RCC 7860 (cell line): ENCODE measurements around the gene KLF18.
A peak's percentile ranks its signal among the peaks of the same experiment; 100 is the strongest.
"Not testable (repeated sequence)": the region's sequence is repeated elsewhere in the genome, so short reads cannot be mapped to it uniquely, and the experiment has no call there.

Source experiments
- DNase-seq: peaks from one replicate; pipeline ENCODE4 v3.0.0-alpha.2; 2015; ENCODE audit warnings: low spot score
- FAIRE-seq: peaks from 2 replicates; lab custom pipeline; 2012; peaks lifted over from hg19 to GRCh38; lab: Jason Lieb, UNC

The KLF18 gene

GRCh38 chr1:44129616-44130500 lies 11.6 kb downstream of the KLF18 start:
- DNase-seq = no peak
- no peak for FAIRE-seq

- FAIRE-seq (no peak), DNase-seq (no peak)
These were observed 21.0 kb downstream of the KLF18 start for GRCh38 chr1:44120398-44120949.

DNA sequence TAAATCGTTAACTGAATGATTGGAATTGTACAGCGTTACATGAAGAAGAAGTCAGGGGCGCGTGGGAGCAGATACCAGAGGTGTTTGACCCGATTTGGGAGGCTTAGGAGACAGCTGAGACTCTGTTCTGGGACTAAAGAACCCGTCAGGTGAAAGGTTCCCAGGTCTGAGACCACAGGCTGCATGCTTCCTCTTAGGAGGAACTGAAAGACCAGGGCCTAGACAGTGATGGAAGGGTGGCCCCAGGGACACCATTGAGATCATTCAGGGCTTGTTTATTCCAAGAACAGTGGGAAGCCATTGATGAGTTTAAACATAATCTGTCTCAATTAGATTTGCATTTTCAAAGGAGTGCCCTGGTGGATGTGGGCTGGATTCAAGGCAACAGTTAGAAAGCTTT lies 21.9 kb downstream of the KLF18 start:
- DNase-seq = no peak
- no peak for FAIRE-seq

DNA sequence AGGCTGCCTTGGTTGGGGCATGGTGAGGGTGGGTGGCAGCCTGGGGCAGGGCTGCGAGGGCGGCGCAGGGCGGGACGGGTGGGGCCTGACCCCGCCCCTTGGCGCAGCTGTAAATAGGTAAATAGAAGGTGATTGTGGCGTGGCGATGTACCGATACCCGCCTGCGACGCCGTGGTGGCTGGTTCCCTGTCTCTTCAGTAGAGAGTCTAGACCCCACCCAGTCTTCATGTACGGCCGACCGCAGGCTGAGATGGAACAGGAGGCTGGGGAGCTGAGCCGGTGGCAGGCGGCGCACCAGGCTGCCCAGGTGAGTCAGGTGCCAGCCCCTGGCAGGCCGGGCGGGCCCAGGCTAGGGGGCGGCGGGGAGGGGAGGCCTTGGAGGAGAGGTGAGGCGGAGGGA lies 22.7 kb downstream of the KLF18 start, which contains the start of gene KLF17:
TSS of gene KLF17 (plus strand) at position 140 of the 400 bp plus-strand sequence. CDS start at position 227, 87 bp downstream.
- DNase-seq = no peak
- no peak for FAIRE-seq

DNA sequence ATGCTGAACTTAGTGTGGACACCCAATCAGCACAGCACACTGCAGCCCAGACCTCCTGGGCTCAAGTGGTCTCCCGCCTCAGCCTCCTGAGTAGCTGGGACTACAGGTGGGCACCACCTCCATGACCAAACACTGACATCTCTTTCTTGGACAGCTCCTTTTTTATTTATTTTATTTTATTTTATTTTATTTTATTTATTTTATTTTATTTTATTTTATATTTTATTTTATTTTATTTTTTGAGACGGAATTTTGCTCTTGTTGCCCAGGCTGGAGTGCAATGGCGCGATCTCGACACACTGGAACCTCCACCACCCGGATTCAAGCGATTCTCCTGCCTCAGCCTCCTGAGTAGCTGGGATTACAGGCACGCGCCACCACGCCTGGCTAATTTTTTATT lies 24.2 kb downstream of the KLF18 start:
- not testable (repeated sequence) for DNase-seq, FAIRE-seq

DNA sequence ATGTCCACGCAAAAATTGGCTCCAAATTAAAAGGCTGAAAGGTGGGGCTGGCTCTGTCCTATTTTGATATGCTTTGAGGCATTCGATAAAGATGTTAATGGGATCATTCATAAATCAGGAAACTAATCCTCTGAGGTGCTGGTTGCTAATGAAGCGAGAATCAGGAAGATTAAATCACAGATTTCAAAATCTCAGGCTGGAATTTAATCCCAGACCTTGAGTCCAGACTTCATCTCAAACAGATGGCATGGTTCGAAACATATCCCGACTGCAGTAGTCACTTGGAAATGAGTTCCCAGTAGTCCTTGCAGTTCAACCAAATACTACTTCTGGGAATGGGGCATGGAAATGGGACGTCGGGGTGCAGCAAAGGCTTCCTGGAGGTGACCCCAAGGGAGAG lies 27.3 kb downstream of the KLF18 start:
- no peak for DNase-seq
- no peak for FAIRE-seq

GRCh38 chr1:44113095-44113609 lies 28.3 kb downstream of the KLF18 start:
- FAIRE-seq = no peak
- no peak for DNase-seq

GRCh38 chr1:44112486-44112885 lies 28.9 kb downstream of the KLF18 start:
- no peak for FAIRE-seq

DNA sequence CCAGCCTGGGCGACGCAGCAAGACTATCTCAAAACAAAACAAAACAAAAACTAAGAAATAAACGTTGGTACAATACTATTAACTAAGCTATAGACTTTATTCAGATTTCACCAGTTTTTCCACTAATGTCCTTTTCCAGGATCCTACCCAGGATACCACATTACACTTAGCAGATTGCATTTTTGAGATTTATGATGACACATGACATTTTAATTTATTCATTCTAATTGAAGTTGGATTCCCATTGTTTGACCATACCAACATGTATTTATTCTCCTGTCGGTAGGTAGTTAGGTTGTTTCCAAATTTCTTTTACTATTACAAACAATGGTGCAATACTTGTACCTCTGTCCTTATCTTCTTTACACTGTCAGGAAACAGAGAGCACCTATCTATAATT lies 29.6 kb downstream of the KLF18 start:
- FAIRE-seq (no peak), DNase-seq (no peak)

More at GRCh38 chr1:44112486-44112885, 28.9 kb downstream of the KLF18 start:
- DNase-seq = no peak

GRCh38 chr1:44110916-44111315 lies 30.5 kb downstream of the KLF18 start:
- DNase-seq (no peak), FAIRE-seq (no peak)

DNA sequence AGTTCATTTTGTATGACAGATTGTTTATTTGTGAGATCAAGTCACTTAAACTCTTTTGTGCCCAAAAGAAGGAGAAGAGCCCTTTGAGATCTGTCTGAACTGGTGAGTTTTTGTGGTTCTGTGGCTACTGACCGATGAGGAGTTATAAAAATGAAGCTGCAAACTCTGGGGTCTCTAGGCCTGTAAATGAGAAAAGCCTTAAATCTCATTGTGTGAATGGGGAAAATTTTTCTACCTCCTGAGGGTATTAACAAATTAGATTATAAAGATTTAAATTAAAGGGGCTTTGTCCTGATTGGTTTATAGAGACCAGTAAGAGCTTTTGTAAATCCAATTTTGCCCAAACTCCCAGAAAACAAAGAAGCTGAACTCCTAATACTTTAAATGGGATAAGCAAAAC lies 32.5 kb downstream of the KLF18 start:
- no peak for DNase-seq

DNA sequence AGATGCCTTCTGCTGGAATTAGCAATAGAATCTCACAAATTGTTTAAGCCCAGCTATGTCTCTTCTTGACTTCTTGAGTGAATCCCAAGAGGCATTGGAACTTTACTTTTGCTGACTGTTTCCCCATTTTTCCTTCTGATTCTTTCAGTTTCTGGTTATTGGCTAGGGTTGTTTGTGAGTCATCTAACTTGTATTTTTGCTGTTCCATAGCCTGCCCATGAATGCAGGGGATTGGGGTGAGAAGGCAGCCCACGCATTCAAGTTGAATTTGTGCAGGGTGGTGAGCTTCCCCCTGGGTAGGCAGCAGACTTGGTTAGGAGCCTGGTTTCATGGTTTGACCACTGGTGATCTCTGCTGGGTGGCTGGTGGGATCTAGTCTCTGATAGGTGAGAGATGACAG lies 33.2 kb downstream of the KLF18 start:
- no peak for FAIRE-seq

More for the DNA sequence above, 32.5 kb downstream of the KLF18 start:
- FAIRE-seq = no peak

DNA sequence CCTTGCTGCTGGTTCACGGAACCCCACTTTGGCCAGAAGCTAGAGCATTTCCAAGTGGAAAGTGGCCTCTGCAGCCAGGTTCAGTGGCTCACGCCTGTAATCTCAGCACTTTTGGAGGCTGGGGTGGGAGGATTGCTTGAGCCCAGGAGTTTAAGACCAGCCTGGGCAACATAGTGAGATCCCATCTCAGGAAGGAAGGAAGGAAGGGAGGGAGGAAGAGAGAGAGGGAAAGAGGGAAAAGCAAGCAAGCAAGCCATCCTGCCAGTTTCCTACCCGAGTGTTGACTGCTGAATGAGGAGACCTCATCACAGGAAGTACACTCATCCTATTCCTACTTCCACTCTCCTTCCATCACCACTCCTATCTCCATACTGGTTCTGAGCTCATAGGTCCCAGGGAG lies 35.6 kb downstream of the KLF18 start:
- DNase-seq (no peak), FAIRE-seq (no peak)

More for the DNA sequence above, 33.2 kb downstream of the KLF18 start:
- DNase-seq = peak; percentile 16

DNA sequence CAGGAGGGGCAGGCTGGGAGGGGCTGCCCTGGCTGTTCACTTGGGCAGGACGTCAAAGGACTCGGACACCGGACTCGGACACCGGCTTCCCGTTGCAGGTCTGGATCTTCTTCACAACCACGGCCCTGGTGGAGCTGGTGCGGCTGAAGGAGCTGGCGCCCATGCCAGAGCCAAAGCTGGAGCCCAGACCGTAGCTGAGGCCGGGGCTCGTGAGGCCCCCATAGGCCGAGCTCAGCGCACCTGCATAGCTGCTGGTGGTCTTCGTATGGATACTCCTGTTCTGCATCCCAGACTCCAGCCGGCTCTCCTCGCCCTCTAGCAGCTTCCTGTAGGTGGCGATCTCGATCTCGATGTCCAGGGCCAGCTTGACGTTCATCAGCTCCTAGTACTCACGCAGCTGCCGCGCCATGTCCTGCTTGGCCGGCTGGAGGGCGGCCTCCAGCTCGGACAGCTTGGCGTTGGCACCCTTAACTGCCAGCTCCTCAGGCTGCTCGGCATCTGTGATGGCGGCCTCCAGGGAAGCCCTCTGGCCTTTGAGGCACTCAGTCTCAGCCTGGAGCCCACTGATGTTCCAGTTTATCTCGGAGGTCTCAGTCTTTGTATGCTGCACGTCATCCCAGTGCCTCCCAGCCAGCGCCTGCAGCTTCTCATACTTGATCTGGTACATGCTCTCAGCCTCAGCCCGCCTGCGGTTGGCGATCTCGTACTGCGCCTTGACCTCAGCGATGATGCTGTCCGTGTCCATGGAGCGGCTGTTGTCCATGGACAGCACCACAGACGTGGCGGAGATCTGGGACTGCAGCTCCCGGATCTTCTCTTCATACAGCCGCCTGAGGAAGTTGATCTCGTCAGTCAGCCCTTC lies 37.9 kb downstream of the KLF18 start:
- DNase-seq = no peak
- no peak for FAIRE-seq

GRCh38 chr1:44101328-44101727 lies 40.1 kb downstream of the KLF18 start:
- DNase-seq = no peak
- no peak for FAIRE-seq

DNA sequence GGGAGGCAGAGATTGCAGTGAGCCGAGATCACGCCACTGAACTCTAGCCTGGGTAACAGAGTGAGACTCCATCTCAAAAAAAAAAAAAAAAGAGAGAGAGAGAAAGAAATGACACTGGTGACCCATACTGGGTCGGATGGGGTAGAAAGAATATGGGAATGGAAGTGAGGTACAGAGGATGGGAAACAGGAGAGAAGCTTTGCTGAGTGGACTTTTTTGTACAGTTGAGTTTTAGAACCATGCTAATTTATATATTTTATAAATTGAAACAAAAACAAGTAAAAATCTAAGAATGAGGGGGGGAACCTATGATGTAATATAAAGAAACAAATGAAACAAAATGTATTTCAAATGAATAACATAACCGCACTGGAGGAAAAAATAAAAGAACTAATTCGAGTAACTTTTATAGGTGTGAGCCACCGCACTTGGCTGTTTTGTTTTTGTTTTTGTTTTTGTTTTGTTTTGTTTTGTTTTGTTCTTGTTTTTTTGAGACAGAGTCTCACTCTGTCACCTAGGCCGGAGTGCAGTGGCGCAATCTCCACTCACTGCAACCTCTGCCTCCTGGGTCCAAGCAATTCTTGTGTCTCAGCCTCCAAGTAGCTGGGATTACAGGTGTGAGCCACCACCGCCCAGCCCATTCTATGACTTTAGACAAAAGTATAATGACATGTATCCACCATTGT lies 41.1 kb downstream of the KLF18 start:
- DNase-seq (no peak), FAIRE-seq (no peak)

DNA sequence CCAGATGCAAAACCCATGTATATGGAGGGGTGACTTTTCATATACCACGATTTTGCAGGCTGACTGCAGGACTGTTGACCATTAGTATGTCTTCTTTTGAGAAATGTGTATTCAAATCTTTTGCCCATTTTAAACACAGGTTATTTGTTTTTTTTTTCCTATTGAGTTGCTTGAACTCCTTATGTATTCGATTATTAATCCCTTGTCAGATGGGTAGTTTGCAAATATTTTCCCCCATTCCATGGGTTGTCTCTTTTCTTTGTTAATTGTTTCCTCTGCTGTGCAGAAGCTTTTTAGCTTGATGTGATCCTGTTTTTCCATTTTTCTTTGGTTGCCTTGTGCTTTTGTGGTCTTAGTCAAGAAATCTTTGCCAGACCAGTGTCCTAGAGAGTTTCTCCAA lies 47.4 kb downstream of the KLF18 start:
- no peak for FAIRE-seq
- no peak for DNase-seq

GRCh38 chr1:44090429-44091252 lies 50.8 kb downstream of the KLF18 start:
- peak; percentile 12 for FAIRE-seq

DNA sequence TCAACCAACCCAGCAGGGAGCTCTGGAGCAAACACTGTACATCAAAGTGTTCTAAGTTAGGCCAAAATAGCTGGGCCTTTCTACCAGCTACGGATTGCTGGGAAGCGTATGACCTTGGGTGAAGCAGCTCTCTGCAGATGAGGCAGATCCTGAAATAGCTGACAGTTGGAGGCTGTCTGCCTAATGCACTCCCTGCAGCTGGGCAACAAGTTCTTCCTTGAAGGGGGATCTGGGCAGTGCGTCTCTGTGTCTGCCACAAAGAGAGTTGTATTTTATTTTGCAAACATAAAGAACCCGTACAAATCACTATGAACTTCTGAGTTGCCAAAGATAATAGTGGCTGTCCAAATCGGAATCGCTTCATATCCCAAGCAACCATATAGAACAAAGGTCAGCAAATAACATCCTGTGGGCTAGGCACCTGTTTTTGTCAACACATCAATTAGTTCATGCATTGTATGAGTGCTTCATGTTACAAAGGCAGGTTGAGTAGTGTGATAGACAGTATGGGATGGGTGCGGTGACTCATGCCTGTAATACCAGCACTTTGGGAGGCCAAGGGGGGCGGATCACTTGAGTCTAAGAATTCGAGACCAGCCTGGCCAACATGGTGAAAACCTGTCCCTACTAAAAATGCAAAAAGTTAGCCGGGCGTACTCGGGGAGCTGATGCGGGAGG lies 51.9 kb downstream of the KLF18 start:
- no peak for FAIRE-seq
- no peak for DNase-seq

More at GRCh38 chr1:44090429-44091252, 50.8 kb downstream of the KLF18 start:
- no peak for DNase-seq
